ACC112 (cell line): ENCODE data around the gene PTGER3.

ENCODE experiments used
- H2AFZ ChIP-seq: fragments of 200-600 bp; sonication (generic); one replicate; pipeline ENCODE4 v1.6.0; 2017; ENCODE audit warnings: antibody characterized with exemption, low read length; ENCODE audit not compliant: unreplicated experiment
- H3K27ac ChIP-seq: fragments of 200-600 bp; sonication (generic); 2 replicates; pipeline ENCODE4 v1.5.1; 2014; ENCODE audit warnings: low read depth, mild to moderate bottlenecking, antibody characterized with exemption, low read length, moderate library complexity
- H3K27me3 ChIP-seq: fragments of 200-600 bp; sonication (generic); 2 replicates; pipeline ENCODE4 v1.6.1; 2014; ENCODE audit warnings: mild to moderate bottlenecking, antibody characterized with exemption, low read length, moderate library complexity, mixed read lengths; ENCODE audit not compliant: insufficient read depth
- H3K36me3 ChIP-seq: fragments of 200-600 bp; sonication (generic); 2 replicates; pipeline ENCODE4 v1.6.1; 2016; ENCODE audit warnings: mild to moderate bottlenecking, antibody characterized with exemption, low read length, moderate library complexity, mixed read lengths; ENCODE audit not compliant: insufficient read depth
- H3K4me1 ChIP-seq: fragments of 200-600 bp; sonication (generic); one replicate; pipeline ENCODE4 v1.6.1; 2016; ENCODE audit warnings: low read length, mixed read lengths; ENCODE audit not compliant: insufficient read depth, unreplicated experiment, control insufficient read depth
- H3K4me3 ChIP-seq: fragments of 200-600 bp; sonication (generic); 2 replicates; pipeline ENCODE4 v1.5.1; 2014; ENCODE audit warnings: mild to moderate bottlenecking, low read depth, low read length
- H3K79me2 ChIP-seq: fragments of 200-600 bp; sonication (generic); one replicate; pipeline ENCODE4 v1.6.0; 2016; ENCODE audit warnings: low read length; ENCODE audit not compliant: control insufficient read depth, unreplicated experiment, insufficient read depth

The PTGER3 gene

DNA sequence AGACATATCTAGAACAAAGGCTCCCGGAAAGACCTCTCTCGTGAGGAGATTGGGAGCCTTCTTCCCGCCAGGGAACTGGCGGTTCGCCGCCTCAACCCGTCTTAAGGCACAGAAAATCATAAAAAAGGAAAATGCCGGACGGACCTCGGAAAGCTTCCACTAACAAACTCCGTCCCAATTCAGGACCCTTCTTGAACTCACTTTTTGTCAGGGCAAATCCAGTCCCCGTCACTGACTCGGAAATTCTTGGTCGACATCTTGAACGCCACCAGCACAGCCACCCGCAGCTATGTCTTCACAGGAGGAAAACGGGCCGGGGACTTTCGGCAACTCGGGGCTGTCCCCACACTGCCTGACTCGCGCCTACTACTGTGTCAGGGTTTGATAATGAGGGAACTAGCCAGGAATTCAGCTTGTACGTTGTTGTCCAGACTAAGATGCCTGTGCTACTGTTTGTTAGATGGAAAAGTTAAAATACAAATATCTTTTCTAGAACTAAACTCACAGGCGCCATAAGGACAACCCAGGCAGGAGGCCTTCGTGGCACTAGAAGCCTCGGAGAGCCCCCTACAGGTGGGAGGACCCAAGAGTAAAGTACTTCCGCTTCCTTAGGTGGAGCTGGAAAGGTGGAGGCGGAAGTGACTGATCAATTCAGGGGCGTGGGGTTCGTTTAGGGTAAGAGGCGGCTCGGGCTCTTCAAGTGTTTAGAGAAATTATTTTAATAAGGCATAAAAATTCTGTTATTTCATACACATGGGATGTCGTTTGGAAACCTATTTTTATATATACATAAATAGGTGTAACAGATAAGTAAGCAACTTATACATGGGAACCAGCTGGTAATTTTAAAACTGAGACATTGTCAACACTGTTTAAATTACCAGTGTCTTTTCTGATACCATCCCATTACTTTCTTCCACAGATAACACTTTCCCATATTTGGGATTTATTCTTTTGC is 33.4 kb upstream of the PTGER3 start, which contains the start of gene ZRANB2:
Gene ZRANB2 (minus strand): TSS at position 297 of the 958 bp plus-strand sequence. CDS start 40 bp downstream, at position 257.
- Histone ChIP-seq H3K4me3 (peak within 1 kb of the TSS; percentile 85), H3K27ac (peak within 1 kb of the TSS; percentile 85), H3K79me2 (peaks cover 48% of the 10 kb centered on the region), H3K36me3 (peaks cover 16% of the 10 kb centered on the region), H3K4me1 (peaks cover 26% of the 10 kb centered on the region), H2AFZ (peak within 1 kb of the TSS; percentile 87), H3K27me3 (no peaks in the 10 kb centered on the region)

DNA sequence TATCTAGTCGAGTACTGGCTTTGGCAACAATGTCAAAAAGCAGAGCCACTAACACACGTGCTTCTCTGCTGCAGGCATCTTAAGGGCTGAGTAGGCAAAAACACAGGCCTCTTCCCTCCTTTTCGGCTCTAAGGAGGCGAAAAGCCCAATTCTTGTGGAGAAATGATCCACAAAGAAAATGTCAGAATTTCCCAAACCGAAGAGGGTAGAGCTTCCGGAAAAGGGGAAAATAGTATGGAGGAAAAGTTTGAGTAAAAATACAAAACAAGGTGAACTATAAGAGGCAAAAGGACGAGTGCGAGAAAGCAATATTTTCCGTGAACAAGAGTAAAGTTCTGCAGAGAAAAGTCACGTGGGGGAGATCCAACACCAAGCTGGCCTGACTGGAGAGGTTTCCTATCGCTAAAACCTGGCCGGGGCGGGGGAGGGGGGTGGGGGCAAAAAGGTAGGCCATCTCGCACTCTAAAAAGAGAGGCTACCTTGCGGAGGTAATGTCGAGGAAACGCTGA is 32.7 kb upstream of the PTGER3 start:
- peak overlapping the region; percentile 85 for H3K27ac ChIP-seq
- H3K79me2 ChIP-seq, result peaks cover 55% of the 10 kb centered on the region
- peaks cover 26% of the 10 kb centered on the region for H3K4me1 ChIP-seq
- peaks cover 24% of the 10 kb centered on the region for H3K36me3 ChIP-seq
- no peaks in the 10 kb centered on the region for H3K27me3 ChIP-seq
- peak overlapping the region; percentile 87 for H2AFZ ChIP-seq
- peak overlapping the region; percentile 85 for H3K4me3 ChIP-seq

DNA sequence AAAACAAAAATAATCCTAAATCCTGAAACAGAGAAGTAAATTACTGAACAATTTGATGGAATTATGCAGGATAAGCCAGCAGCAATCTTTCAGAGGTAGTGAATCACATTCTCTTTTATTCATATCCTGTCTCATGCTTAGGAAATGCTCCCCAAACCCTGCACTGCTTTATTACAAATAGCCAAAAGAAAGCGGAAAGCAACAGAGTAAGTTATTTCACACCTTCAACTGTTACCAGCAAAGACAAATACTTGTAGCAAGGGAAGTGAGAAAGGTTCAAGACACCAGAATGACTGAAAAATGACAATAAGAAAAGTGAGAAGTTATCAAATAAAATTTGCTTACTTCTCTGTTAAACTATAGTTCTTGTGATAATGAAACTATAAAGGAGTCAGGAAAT is 27.1 kb upstream of the PTGER3 start:
- Histone ChIP-seq H3K27ac (peak overlapping the region; percentile 42), H3K79me2 (peaks cover 77% of the 10 kb centered on the region), H3K27me3 (no peaks in the 10 kb centered on the region), H3K4me1 (peaks cover 30% of the 10 kb centered on the region), H3K36me3 (peaks cover 62% of the 10 kb centered on the region), H2AFZ (no peak overlapping the region), H3K4me3 (peak overlapping the region; percentile 47; the same call in 1 of the 2 replicates)

DNA sequence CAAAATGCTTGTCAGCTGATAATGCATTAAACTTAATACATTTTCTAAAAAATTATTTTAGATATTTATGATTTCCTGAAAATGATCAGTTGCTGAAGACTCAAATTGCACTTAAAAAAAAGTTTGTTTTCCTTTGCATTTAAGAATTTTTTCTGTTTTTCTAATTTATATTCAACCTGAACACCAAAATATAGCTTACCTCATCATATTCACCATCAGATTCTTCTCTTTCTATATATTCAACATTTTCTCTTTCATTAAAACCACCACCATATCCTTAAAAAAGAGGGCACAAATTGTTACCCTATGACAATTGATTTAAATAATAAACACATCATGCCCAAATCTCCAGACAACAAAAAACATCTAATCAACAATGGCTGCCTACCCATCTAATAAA is 24.7 kb upstream of the PTGER3 start:
- Histone ChIP-seq H3K36me3 (peaks cover 75% of the 10 kb centered on the region), H3K27me3 (no peaks in the 10 kb centered on the region), H2AFZ (no peak overlapping the region), H3K4me3 (no peak overlapping the region), H3K27ac (no peak overlapping the region), H3K4me1 (peaks cover 23% of the 10 kb centered on the region), H3K79me2 (peaks cover 57% of the 10 kb centered on the region)

DNA sequence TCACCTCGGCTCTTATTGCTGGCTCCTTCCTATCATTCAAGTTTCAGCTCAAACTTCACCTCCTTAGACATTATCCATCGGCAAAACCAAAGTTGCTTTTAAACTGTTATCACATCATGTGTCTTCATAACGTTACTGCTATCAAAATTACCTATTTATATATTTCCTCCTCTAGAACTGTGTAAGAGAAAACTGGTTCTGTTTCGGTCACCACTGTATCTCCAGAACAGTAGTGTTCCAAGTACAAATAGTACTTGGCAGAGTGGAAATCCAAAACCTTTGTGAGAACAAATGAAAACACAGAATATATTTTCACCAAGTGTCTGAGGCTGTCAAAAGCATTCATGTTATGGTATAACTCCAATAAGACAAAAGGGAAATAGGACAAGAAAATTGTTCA is 24.1 kb upstream of the PTGER3 start:
- Histone ChIP-seq H3K4me3 (no peak overlapping the region), H2AFZ (no peak overlapping the region), H3K36me3 (peaks cover 77% of the 10 kb centered on the region), H3K79me2 (peaks cover 52% of the 10 kb centered on the region), H3K27ac (no peak overlapping the region), H3K27me3 (no peaks in the 10 kb centered on the region), H3K4me1 (peaks cover 23% of the 10 kb centered on the region)

DNA sequence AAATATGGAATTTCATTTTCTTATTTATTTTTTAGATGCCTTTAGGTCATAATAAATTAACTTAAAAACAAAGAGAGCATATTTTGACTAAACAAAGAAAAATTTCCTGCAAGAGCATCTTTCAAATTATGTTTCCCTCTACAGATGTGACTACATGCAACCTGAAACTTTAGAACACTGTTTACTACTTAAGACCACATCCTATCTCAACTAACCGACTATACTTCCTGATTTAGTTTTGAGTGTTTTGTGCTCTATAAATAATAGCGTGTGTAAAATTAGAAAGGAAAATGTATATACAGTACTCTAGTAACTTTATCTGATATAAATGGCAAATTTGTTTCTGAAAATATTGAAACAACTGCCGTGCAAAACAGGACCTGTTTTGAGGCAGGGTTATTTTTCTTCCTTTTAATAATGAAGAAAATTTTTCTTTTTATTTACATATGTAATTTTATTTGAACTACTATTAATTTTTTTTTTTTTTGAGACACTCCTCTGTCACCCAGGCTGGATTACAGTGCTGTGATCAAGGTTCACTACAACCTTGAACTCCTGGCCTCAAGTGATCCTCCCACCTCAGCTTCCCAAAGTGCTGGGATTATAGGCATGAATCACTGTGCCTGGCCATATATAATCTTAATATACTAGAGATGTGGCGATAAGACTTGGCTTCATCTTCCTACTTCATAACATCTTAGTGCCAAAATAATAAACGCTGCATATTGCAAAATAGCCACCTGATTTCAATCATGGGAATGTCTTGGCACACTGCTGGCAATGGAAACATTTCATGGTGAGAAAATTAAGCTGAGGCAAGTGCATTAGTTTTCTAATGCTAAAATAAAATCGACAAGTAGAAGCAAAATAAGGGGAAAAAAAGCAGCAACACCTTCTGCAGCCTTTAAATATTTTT is 21.0 kb upstream of the PTGER3 start:
- Histone ChIP-seq H2AFZ (no peak overlapping the region), H3K36me3 (peaks cover 81% of the 10 kb centered on the region), H3K27ac (no peak overlapping the region), H3K4me3 (no peak overlapping the region), H3K79me2 (peaks cover 24% of the 10 kb centered on the region), H3K27me3 (no peaks in the 10 kb centered on the region), H3K4me1 (no peaks in the 10 kb centered on the region)

DNA sequence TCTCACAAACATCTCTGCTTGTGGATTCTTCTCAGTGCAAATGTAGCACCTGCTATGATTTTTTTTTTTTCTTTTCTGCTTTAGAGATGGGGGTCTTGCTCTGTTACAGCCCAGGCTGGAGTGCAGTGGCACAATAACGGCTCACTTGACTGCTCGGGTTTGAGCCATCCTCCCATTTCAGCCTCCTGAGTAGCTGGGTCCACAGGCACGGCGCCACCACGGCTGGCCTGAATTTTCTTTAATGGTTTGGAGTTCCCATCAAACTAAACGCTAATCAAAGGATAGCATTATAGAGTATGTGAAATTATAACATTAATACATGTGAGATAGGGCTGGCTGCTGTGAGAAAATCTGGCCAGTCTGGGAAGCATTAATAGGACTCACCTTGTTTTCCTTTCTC is 7.2 kb upstream of the PTGER3 start:
- H3K79me2 ChIP-seq, result no peaks in the 10 kb centered on the region
- H3K4me1 ChIP-seq, result no peaks in the 10 kb centered on the region
- no peak overlapping the region for H3K4me3 ChIP-seq
- H3K36me3 ChIP-seq, result peaks cover 24% of the 10 kb centered on the region
- H3K27me3 ChIP-seq, result peaks cover 17% of the 10 kb centered on the region
- no peak overlapping the region for H3K27ac ChIP-seq
- no peak overlapping the region for H2AFZ ChIP-seq

DNA sequence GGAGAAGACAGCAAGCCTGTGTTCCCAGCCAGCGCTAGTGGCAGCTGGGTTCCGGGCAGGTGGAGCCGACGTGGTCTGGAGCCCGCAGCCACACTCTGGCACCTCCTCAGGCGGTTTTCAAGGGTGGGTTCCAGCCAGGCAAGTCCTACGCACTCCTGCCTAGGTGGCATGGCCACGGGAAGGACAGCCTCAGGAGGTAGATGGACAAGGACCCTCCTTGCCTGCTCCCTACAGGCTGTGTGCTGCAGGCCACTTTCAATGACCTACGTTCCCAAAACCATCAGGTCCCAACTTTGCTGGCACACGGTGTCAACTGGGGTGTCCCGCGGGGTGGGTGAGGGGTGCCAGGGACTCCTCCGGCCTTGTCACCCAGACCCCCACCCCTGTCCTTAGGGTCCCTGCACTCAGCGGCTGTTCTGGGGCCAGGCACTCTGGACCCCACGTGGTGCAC is 6.7 kb upstream of the PTGER3 start:
- no peak overlapping the region for H2AFZ ChIP-seq

DNA sequence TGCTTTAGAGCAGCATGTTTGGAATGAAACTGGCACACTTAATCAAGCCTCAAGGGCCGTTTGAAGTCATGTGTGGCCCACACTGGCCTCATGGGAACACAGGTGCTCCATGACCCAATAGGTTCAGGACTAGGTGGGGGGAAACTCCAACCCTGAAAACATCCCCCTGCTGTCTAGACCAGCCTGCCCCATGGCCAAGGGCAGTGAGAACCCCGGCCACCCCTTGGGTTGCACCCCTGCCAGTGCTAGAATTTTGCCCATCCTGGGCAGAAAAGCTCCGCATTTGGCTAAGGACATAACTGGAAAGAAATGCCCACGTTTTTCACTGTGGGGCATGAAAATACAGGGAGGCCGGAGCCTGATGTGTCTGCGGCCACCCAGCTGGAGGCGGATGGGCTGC is 6.1 kb upstream of the PTGER3 start:
- Histone ChIP-seq H3K4me3 (no peak overlapping the region), H3K4me1 (no peaks in the 10 kb centered on the region), H3K27me3 (peaks cover 27% of the 10 kb centered on the region), H3K79me2 (no peaks in the 10 kb centered on the region), H3K36me3 (peaks cover 18% of the 10 kb centered on the region), H2AFZ (no peak overlapping the region), H3K27ac (no peak overlapping the region)

More for the DNA sequence above, 6.7 kb upstream of the PTGER3 start:
- Histone ChIP-seq H3K79me2 (no peaks in the 10 kb centered on the region), H3K27ac (no peak overlapping the region), H3K36me3 (peaks cover 23% of the 10 kb centered on the region), H3K27me3 (peaks cover 22% of the 10 kb centered on the region), H3K4me1 (no peaks in the 10 kb centered on the region), H3K4me3 (no peak overlapping the region)

DNA sequence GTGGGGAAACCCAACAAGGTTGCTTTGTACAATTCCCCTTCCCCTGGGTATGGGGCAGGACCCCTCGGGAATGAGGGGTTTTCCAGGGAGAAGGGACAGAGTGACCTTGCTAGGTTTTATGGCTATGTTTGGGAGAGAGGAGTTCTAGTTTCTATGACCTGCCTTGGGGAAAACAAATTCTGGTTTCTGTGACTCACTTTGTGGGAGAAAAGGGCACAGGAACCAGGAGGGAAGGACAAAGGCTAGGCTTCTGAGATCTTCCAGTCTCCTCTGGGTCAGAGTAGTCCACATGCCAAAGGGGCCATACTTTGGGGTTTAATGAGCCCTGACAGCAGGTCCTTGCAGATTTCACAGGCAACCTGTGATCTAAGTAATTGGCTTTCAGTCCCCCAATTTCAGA is 5.5 kb upstream of the PTGER3 start:
- Histone ChIP-seq H3K4me1 (no peaks in the 10 kb centered on the region), H3K27ac (no peak overlapping the region), H3K79me2 (no peaks in the 10 kb centered on the region), H3K4me3 (no peak overlapping the region), H3K36me3 (peaks cover 13% of the 10 kb centered on the region; the same call in 1 of the 2 replicates), H3K27me3 (peaks cover 33% of the 10 kb centered on the region), H2AFZ (no peak overlapping the region)
